DND-41 (cell line): Measurements from ENCODE around the gene NDRG4.

Experiments
- ATAC-seq: fragments of 200-7000 bp; cut with Tn5 transposase; 3 replicates; pipeline ENCODE4 v1.9.1; 2021; ENCODE audit warnings: low read depth; ENCODE audit not compliant: insufficient read depth
- DNase-seq: peaks from one replicate; pipeline ENCODE4 v3.0.0-alpha.2; 2020
- H2AFZ ChIP-seq: 2 replicates; pipeline ENCODE4 v1.6.0; 2012; ENCODE audit warnings: low read depth, low read length
- H3K27ac ChIP-seq: 2 replicates; pipeline ENCODE4 v1.5.1; 2012; ENCODE audit warnings: low read length, inconsistent platforms
- H3K27me3 ChIP-seq: fragments of 200-600 bp; sonication (generic); 2 replicates; pipeline ENCODE4 v1.6.0; 2012; ENCODE audit warnings: low read length, mild to moderate bottlenecking, inconsistent platforms; ENCODE audit not compliant: insufficient read depth, poor library complexity
- H3K36me3 ChIP-seq: 2 replicates; pipeline ENCODE4 v1.5.1; 2012; ENCODE audit warnings: low read length, inconsistent platforms; ENCODE audit not compliant: insufficient read depth
- H3K4me1 ChIP-seq: 2 replicates; pipeline ENCODE4 v1.5.1; 2012; ENCODE audit warnings: mild to moderate bottlenecking, low read length; ENCODE audit not compliant: insufficient read depth
- H3K4me2 ChIP-seq: 2 replicates; pipeline ENCODE4 v1.6.0; 2012; ENCODE audit warnings: mild to moderate bottlenecking, moderate library complexity, low read length, inconsistent platforms; ENCODE audit not compliant: insufficient read depth
- H3K4me3 ChIP-seq, 2 experiments: fragments of 200-600 bp in 1 of 2; shearing (Covaris generic) in 1 of 2; 2 replicates each; pipeline ENCODE4 v1.5.1; 2012 to 2016; ENCODE audit warnings: inconsistent platforms in 2 of 2, low read length in 2 of 2, mild to moderate bottlenecking in 2 of 2, low read depth in 1 of 2, moderate library complexity in 1 of 2
- H3K79me2 ChIP-seq: 2 replicates; pipeline ENCODE4 v1.6.0; 2012; ENCODE audit warnings: low read length, inconsistent platforms; ENCODE audit not compliant: insufficient read depth
- H3K9ac ChIP-seq: 2 replicates; pipeline ENCODE4 v1.6.0; 2012; ENCODE audit warnings: low read depth, mild to moderate bottlenecking, inconsistent platforms, low read length, moderate library complexity
- H3K9me3 ChIP-seq: 2 replicates; pipeline ENCODE4 v1.5.1; 2012; ENCODE audit warnings: low read length, moderate library complexity, mild to moderate bottlenecking, inconsistent platforms; ENCODE audit not compliant: insufficient read depth, severe bottlenecking
- H4K20me1 ChIP-seq: 2 replicates; pipeline ENCODE4 v1.6.0; 2012; ENCODE audit warnings: low read length; ENCODE audit not compliant: insufficient read depth
- EZH2 ChIP-seq: IDR thresholded peaks from 3 replicates; pipeline ENCODE4 v1.6.1; 2012; ENCODE audit warnings: borderline replicate concordance, low read depth, mild to moderate bottlenecking, moderate library complexity, low read length, inconsistent platforms; ENCODE audit not compliant: severe bottlenecking
- TF ChIP-seq, protein P1 (sequence below): IDR thresholded peaks from 2 replicates; pipeline ENCODE4 v1.5.1; 2012; ENCODE audit warnings: borderline replicate concordance, low read length, moderate library complexity, mild to moderate bottlenecking; ENCODE audit not compliant: poor library complexity, severe bottlenecking; ENCODE audit errors: extremely low read depth

The NDRG4 gene

DNA sequence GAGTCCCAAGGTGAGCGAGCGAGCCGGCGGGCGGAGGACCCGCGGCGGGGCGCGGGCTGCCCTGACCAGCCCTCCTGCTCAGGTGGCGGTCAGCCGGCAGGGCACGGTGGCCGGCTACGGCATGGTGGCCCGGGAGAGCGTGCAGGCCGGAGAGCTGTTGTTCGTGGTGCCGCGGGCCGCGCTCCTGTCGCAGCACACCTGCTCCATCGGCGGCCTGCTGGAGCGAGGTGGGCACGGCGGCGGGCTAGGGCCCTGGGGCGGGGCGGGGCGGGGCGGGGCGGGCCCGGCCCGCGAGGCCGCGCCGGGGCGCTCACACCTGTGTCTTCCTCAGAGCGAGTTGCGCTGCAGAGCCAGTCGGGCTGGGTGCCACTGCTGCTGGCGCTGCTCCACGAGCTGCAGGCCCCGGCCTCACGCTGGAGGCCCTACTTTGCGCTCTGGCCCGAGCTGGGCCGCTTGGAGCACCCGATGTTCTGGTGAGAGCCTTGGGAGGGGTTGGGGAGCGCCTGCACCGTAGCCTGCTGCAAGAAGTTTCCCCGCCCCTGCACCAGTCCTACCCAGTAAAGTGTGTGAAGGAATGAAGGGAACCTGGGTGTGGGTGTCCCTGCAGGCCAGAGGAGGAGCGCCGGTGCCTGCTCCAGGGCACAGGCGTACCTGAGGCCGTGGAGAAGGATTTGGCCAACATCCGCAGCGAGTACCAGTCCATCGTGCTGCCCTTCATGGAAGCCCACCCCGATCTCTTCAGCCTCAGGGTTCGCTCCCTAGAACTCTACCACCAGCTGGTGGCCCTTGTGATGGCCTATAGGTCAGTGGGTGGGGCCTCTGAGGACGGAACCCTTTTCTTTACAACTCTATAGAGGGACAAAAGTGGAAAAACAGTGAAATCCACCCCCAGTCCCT is 16.2 kb downstream of the NDRG4 start:
- Histone ChIP-seq H3K36me3 (peaks cover 76% of the 10 kb centered on the region), H4K20me1 (peaks cover 24% of the 10 kb centered on the region)

DNA sequence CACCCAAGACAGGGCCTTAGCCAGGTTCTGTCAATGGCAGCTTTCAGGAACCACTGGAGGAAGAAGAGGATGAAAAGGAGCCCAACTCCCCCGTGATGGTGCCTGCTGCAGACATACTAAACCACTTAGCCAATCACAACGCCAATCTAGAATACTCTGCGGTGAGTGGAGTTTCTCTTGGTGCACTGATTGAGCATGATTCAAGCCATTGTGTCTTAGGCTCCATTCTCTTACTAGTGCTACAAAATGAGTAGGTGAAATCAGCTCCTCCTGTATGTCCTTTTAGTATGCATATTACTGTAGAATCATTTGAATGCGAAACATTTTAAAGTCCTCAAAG is 16.8 kb downstream of the NDRG4 start:
- Histone ChIP-seq H3K9me3 (no peaks in the 10 kb centered on the region), H4K20me1 (peaks cover 21% of the 10 kb centered on the region), H3K4me2 (no peak overlapping the region), H2AFZ (no peak overlapping the region), H3K9ac (no peak overlapping the region), H3K4me1 (no peaks in the 10 kb centered on the region), H3K4me3 (no peak overlapping the region), H3K27me3 (no peaks in the 10 kb centered on the region), H3K27ac (no peak overlapping the region), H3K79me2 (no peaks in the 10 kb centered on the region), H3K36me3 (peaks cover 76% of the 10 kb centered on the region)
- ATAC-seq (no peak), DNase-seq (no peak)
- TF ChIP-seq, protein P1, sequence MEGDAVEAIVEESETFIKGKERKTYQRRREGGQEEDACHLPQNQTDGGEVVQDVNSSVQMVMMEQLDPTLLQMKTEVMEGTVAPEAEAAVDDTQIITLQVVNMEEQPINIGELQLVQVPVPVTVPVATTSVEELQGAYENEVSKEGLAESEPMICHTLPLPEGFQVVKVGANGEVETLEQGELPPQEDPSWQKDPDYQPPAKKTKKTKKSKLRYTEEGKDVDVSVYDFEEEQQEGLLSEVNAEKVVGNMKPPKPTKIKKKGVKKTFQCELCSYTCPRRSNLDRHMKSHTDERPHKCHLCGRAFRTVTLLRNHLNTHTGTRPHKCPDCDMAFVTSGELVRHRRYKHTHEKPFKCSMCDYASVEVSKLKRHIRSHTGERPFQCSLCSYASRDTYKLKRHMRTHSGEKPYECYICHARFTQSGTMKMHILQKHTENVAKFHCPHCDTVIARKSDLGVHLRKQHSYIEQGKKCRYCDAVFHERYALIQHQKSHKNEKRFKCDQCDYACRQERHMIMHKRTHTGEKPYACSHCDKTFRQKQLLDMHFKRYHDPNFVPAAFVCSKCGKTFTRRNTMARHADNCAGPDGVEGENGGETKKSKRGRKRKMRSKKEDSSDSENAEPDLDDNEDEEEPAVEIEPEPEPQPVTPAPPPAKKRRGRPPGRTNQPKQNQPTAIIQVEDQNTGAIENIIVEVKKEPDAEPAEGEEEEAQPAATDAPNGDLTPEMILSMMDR = no peak
- TF ChIP-seq EZH2 = no peak

More for the DNA sequence above, 16.2 kb downstream of the NDRG4 start:
- ATAC-seq (no peak), DNase-seq (no peak)
- TF ChIP-seq, protein P1 = no peak
- TF ChIP-seq EZH2 = no peak
- H3K4me2 ChIP-seq = no peak overlapping the region
- H2AFZ ChIP-seq = no peak overlapping the region
- no peak overlapping the region for H3K4me3 ChIP-seq
- H3K79me2 ChIP-seq = no peaks in the 10 kb centered on the region
- no peaks in the 10 kb centered on the region for H3K27me3 ChIP-seq
- H3K4me1 ChIP-seq = no peaks in the 10 kb centered on the region
- H3K9ac ChIP-seq = no peak overlapping the region
- no peak overlapping the region for H3K27ac ChIP-seq
- H3K9me3 ChIP-seq = no peaks in the 10 kb centered on the region

DNA sequence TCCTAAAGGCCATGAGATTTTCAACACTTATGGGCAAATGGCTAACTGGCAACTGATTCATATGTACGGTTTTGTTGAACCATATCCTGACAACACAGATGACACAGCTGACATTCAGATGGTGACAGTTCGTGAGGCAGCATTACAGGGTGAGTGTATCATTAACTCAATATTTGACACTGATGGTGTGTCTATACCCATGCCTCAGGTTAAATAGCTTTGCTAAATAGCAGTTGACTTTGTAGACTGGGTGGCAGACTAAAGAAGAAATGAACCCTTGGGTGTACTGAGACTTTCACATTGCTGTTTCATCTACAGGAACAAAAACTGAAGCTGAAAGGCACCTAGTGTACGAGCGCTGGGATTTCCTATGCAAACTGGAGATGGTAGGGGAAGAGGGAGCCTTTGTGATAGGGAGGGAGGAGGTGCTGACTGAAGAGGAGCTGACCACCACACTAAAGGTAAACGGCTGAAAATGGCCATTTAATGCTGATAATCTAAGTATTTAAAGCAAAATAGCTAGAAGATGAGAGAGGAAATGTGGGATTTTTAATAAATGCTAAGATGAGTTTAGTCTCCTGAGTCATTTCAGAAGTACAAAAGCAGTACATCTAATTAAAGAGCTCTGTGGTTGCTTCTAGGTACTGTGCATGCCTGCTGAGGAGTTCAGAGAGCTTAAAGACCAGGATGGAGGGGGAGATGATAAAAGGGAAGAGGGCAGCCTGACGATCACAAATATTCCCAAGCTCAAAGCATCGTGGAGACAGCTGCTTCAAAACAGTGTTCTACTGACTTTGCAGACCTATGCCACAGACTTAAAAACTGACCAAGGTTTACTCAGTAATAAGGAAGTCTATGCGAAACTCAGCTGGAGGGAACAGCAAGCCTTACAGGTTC is 18.4 kb downstream of the NDRG4 start:
- TF ChIP-seq, protein P1 = no peak
- no peak for TF ChIP-seq EZH2
- Histone ChIP-seq H3K27me3 (no peaks in the 10 kb centered on the region), H4K20me1 (0 out of 2 replicates have a peak, but pooled peaks cover 12% of the 10 kb centered on the region), H3K9ac (no peak overlapping the region), H3K9me3 (no peaks in the 10 kb centered on the region), H3K36me3 (peaks cover 84% of the 10 kb centered on the region), H3K4me3 (no peak overlapping the region), H2AFZ (no peak overlapping the region), H3K4me2 (no peak overlapping the region), H3K27ac (no peak overlapping the region), H3K79me2 (no peaks in the 10 kb centered on the region), H3K4me1 (no peaks in the 10 kb centered on the region)
- DNase-seq (no peak), ATAC-seq (no peak)
